Liver (tissue), 3 donors: ENCODE measurements around the gene EZR.

Experiments
- JUND ChIP-seq, 2 donors: IDR thresholded peaks; 2 replicates each; pipeline ENCODE4 v1.6.1; 2016; ENCODE audit warnings: antibody characterized with exemption in 2 of 2
- RAD21 ChIP-seq, 2 donors: IDR thresholded peaks; 2 replicates each; pipeline ENCODE4 v1.6.1; 2016; ENCODE audit warnings: antibody characterized with exemption in 2 of 2, mild to moderate bottlenecking in 2 of 2
- RXRA ChIP-seq, 2 donors: IDR thresholded peaks; 2 replicates each; pipeline ENCODE4 v1.6.1; 2017 to 2018; ENCODE audit warnings: antibody characterized with exemption in 2 of 2, mild to moderate bottlenecking in 1 of 2
- SP1 ChIP-seq: IDR thresholded peaks from 2 replicates; pipeline ENCODE4 v1.6.1; 2018; ENCODE audit warnings: antibody characterized with exemption, mild to moderate bottlenecking
- TF ChIP-seq, protein P1 (sequence below): IDR thresholded peaks from 2 replicates; pipeline ENCODE4 v1.6.1; 2016; ENCODE audit warnings: antibody characterized with exemption
- TF ChIP-seq, protein P2 (sequence below): IDR thresholded peaks from 2 replicates; pipeline ENCODE4 v1.6.1; 2016; ENCODE audit warnings: antibody characterized with exemption
- TF ChIP-seq, protein P3 (sequence below): fragments of 150-350 bp; IDR thresholded peaks from 2 replicates; pipeline ENCODE4 v1.5.1; 2017; ENCODE audit warnings: improper control_type of control experiment, low read depth, low read length; ENCODE audit not compliant: missing input control
- TF ChIP-seq, protein P4 (sequence below): IDR thresholded peaks from 2 replicates; pipeline ENCODE4 v1.6.1; 2016; ENCODE audit warnings: antibody characterized with exemption, mild to moderate bottlenecking
- donor health status: healthy.
- donor health status: healthy.

DNA sequence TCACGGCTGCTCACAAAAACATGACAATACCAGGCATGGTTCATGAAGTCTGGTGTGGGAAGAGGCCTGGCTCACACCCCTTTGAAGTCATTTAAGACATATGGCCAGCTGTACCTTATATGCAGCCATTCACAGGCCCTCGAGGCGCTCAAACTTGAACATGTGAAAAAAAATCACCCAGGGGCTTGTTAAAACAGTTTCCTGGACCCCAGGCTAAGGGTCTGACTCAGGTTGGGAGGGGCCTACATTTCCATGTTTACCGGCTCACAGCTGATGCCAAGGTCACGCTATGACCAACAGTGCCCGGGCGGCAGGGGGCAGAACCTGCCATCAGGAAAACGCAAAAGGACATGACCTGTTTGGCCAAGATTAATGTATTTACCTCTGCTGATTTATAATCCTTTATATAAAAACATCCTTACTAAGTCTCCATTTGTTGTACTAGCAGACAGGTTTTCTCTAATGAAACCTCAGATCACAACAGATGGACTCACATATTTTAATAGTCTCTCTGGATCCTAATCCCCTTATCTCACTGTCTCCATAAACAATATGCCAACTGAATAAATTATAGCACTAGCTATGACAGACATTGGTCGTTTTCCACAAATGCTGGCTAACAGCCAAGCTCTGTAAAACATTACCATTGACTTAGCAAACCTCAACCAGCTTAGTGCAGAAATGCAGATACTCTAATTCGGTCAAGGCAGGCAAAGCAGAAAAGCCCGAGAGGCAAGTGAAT, 19.9 kb downstream of the EZR start:
- TF ChIP-seq SP1 (peak; percentile 74), JUND (IDR thresholded peaks at IDR 0.05) (peak; percentile 36 to 40), RAD21 (IDR thresholded peaks at IDR 0.05) (peak; percentile 43 to 59), RXRA (IDR thresholded peaks at IDR 0.05) (peak; percentile 83 to 84)
- TF ChIP-seq, protein P1, sequence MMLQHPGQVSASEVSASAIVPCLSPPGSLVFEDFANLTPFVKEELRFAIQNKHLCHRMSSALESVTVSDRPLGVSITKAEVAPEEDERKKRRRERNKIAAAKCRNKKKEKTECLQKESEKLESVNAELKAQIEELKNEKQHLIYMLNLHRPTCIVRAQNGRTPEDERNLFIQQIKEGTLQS: no peak
- TF ChIP-seq, protein P2, sequence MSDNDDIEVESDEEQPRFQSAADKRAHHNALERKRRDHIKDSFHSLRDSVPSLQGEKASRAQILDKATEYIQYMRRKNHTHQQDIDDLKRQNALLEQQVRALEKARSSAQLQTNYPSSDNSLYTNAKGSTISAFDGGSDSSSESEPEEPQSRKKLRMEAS: no peak
- TF ChIP-seq, protein P3, sequence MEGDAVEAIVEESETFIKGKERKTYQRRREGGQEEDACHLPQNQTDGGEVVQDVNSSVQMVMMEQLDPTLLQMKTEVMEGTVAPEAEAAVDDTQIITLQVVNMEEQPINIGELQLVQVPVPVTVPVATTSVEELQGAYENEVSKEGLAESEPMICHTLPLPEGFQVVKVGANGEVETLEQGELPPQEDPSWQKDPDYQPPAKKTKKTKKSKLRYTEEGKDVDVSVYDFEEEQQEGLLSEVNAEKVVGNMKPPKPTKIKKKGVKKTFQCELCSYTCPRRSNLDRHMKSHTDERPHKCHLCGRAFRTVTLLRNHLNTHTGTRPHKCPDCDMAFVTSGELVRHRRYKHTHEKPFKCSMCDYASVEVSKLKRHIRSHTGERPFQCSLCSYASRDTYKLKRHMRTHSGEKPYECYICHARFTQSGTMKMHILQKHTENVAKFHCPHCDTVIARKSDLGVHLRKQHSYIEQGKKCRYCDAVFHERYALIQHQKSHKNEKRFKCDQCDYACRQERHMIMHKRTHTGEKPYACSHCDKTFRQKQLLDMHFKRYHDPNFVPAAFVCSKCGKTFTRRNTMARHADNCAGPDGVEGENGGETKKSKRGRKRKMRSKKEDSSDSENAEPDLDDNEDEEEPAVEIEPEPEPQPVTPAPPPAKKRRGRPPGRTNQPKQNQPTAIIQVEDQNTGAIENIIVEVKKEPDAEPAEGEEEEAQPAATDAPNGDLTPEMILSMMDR: peak; percentile 7
- TF ChIP-seq, protein P4, sequence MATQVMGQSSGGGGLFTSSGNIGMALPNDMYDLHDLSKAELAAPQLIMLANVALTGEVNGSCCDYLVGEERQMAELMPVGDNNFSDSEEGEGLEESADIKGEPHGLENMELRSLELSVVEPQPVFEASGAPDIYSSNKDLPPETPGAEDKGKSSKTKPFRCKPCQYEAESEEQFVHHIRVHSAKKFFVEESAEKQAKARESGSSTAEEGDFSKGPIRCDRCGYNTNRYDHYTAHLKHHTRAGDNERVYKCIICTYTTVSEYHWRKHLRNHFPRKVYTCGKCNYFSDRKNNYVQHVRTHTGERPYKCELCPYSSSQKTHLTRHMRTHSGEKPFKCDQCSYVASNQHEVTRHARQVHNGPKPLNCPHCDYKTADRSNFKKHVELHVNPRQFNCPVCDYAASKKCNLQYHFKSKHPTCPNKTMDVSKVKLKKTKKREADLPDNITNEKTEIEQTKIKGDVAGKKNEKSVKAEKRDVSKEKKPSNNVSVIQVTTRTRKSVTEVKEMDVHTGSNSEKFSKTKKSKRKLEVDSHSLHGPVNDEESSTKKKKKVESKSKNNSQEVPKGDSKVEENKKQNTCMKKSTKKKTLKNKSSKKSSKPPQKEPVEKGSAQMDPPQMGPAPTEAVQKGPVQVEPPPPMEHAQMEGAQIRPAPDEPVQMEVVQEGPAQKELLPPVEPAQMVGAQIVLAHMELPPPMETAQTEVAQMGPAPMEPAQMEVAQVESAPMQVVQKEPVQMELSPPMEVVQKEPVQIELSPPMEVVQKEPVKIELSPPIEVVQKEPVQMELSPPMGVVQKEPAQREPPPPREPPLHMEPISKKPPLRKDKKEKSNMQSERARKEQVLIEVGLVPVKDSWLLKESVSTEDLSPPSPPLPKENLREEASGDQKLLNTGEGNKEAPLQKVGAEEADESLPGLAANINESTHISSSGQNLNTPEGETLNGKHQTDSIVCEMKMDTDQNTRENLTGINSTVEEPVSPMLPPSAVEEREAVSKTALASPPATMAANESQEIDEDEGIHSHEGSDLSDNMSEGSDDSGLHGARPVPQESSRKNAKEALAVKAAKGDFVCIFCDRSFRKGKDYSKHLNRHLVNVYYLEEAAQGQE: no peak
